ENCODE results near the gene PRSS36.

DNA sequence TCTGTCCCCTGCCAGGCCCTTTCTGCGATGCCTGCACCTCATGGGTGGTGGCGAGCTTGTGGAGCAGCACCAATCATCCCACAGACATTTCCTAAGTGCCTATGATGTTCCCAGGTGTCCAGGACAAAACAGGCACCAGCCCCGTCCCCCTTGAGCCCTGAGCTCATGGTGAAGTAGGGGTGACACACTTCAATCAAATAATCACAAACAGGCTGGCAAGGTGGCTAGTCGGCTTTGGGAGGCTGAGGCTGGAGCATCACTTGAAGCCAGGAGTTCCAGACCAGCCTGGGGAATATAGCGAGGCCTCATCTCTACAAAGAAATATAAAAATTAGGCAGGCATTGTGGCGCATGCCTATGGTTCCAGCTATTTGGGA lies 13.6 kb downstream of the PRSS36 start:
- TF ChIP-seq, protein P1, sequence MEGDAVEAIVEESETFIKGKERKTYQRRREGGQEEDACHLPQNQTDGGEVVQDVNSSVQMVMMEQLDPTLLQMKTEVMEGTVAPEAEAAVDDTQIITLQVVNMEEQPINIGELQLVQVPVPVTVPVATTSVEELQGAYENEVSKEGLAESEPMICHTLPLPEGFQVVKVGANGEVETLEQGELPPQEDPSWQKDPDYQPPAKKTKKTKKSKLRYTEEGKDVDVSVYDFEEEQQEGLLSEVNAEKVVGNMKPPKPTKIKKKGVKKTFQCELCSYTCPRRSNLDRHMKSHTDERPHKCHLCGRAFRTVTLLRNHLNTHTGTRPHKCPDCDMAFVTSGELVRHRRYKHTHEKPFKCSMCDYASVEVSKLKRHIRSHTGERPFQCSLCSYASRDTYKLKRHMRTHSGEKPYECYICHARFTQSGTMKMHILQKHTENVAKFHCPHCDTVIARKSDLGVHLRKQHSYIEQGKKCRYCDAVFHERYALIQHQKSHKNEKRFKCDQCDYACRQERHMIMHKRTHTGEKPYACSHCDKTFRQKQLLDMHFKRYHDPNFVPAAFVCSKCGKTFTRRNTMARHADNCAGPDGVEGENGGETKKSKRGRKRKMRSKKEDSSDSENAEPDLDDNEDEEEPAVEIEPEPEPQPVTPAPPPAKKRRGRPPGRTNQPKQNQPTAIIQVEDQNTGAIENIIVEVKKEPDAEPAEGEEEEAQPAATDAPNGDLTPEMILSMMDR (IDR thresholded peaks at IDR 0.05), result no peak
- TF ChIP-seq POLR2A (IDR thresholded peaks at IDR 0.05) (no peak), EP300 (IDR thresholded peaks at IDR 0.05) (no peak)
